A549 (cell line): ENCODE results near the gene ECM2. TPM values are rescaled to one million over a fixed set of nuclear protein-coding genes. Genes with fewer than 3 reads are reported as not detected.

Experiments used
- ATAC-seq, 2 experiments: fragments of 200-7000 bp in 1 of 2; fragments of >200 bp in 1 of 2; cut with Nextera tagmentation in 1 of 2; cut with Tn5 transposase in 1 of 2; 3 replicates each; pipeline versions ENCODE4 v1.8.0 to v1.9.1; 2018 to 2020; ENCODE audit warnings: mild to moderate bottlenecking in 1 of 2, moderate library complexity in 1 of 2
- CTCF ChIA-PET: fragments of 300-600 bp; sonication (Branson Sonifier 250); formaldehyde crosslinking; extraction: SDS; loops from one replicate; lab custom pipeline; 2021; ENCODE audit warnings: antibody characterized with exemption, inconsistent platforms; lab: Yijun Ruan, JAX
- POLR2A ChIA-PET: fragments of 350-600 bp; formaldehyde crosslinking; extraction: SDS; loops from one replicate; lab custom pipeline; 2021; ENCODE audit warnings: antibody characterized with exemption, inconsistent platforms; lab: Yijun Ruan, JAX
- DNase-seq, 2 experiments: peaks; one replicate each; pipeline versions ENCODE4 v3.0.0 to v3.0.0-alpha.2; 2011 to 2016; ENCODE audit warnings: low read depth in 1 of 2, low spot score in 1 of 2
- FAIRE-seq: peaks from 2 replicates; lab custom pipeline; 2011; peaks lifted over from hg19 to GRCh38; lab: Jason Lieb, UNC
- H3K27ac ChIP-seq, 2 experiments: fragments of >200 bp; sonication (Bioruptor Twin); formaldehyde crosslinking; 3 replicates each; pipeline ENCODE4 v1.5.1; 2016 to 2017
- H3K4me1 ChIP-seq: fragments of >200 bp; sonication (Bioruptor Twin); formaldehyde crosslinking; 3 replicates; pipeline ENCODE4 v1.6.1; 2016
- H3K4me2 ChIP-seq: fragments of >200 bp; sonication (Bioruptor Twin); formaldehyde crosslinking; 3 replicates; pipeline ENCODE4 v1.6.1; 2016
- H3K4me3 ChIP-seq: fragments of >200 bp; sonication (Bioruptor Twin); formaldehyde crosslinking; 3 replicates; pipeline ENCODE4 v1.5.1; 2016
- H3K9me3 ChIP-seq: fragments of >200 bp; sonication (Bioruptor Twin); formaldehyde crosslinking; 3 replicates; pipeline ENCODE4 v1.6.1; 2016
- ATOH8 ChIP-seq: fragments of 250-450 bp; sonication (Bioruptor Pico); IDR thresholded peaks from 2 replicates; pipeline ENCODE4 v1.5.0; 2020; ENCODE audit warnings: low read depth, mild to moderate bottlenecking, moderate library complexity
- BCL3 ChIP-seq: fragments of >200 bp; sonication (Bioruptor Twin); formaldehyde crosslinking; IDR thresholded peaks from 3 replicates; pipeline ENCODE4 v1.6.1; 2016
- CBX8 ChIP-seq: fragments of 200-600 bp; sonication (generic); IDR thresholded peaks from 2 replicates; pipeline ENCODE4 v1.6.1; 2016
- CEBPB ChIP-seq, 2 experiments: fragments of >200 bp in 1 of 2; sonication (Bioruptor Twin) in 1 of 2; formaldehyde crosslinking in 1 of 2; IDR thresholded peaks; 2 replicates each; pipeline ENCODE4 v1.6.1; 2012 to 2016
- E2F6 ChIP-seq: IDR thresholded peaks from 2 replicates; pipeline ENCODE4 v1.6.1; 2012; ENCODE audit warnings: low read depth, borderline replicate concordance
- EHF ChIP-seq: fragments of 250-450 bp; sonication (Bioruptor Pico); IDR thresholded peaks from 2 replicates; pipeline ENCODE4 v1.5.0; 2020; ENCODE audit warnings: mild to moderate bottlenecking
- EHMT2 ChIP-seq: fragments of 200-600 bp; sonication (generic); IDR thresholded peaks from 2 replicates; pipeline ENCODE4 v1.6.1; 2016; ENCODE audit warnings: antibody characterized with exemption, low read depth, mild to moderate bottlenecking, moderate library complexity
- EP300 ChIP-seq, 2 experiments: fragments of >200 bp; sonication (Bioruptor Twin); formaldehyde crosslinking; IDR thresholded peaks; 2 replicates in 1 of 2; 3 replicates in 1 of 2; pipeline ENCODE4 v1.6.1; 2016 to 2017
- FOSB ChIP-seq: fragments of 250-450 bp; sonication (Bioruptor Pico); IDR thresholded peaks from 2 replicates; pipeline ENCODE4 v1.5.0; 2020; ENCODE audit warnings: mild to moderate bottlenecking, moderate library complexity
- HES2 ChIP-seq: fragments of >200 bp; sonication (Bioruptor Twin); formaldehyde crosslinking; IDR thresholded peaks from 2 replicates; pipeline ENCODE4 v1.6.1; 2016
- JUN ChIP-seq, 2 experiments: fragments of >200 bp; sonication (Bioruptor Twin); formaldehyde crosslinking; IDR thresholded peaks; 2 replicates in 1 of 2; 3 replicates in 1 of 2; pipeline ENCODE4 v1.6.1; 2016 to 2017
- MAX ChIP-seq: IDR thresholded peaks from 2 replicates; pipeline ENCODE4 v1.6.1; 2012
- MAZ ChIP-seq: fragments of 150-350 bp; IDR thresholded peaks from 2 replicates; pipeline ENCODE4 v1.6.1; 2014; ENCODE audit warnings: antibody characterized with exemption, low read depth, low read length, borderline replicate concordance
- NPAS2 ChIP-seq: fragments of 250-450 bp; sonication (Bioruptor Pico); IDR thresholded peaks from 2 replicates; pipeline ENCODE4 v1.8.0; 2022; ENCODE audit warnings: mild to moderate bottlenecking, moderate library complexity, borderline replicate concordance
- POLR2A ChIP-seq: IDR thresholded peaks from 2 replicates; pipeline ENCODE4 v1.6.1; 2012; ENCODE audit warnings: mild to moderate bottlenecking, low read length
- RAD21 ChIP-seq, 2 experiments: fragments of >200 bp in 1 of 2; sonication (Bioruptor Twin) in 1 of 2; formaldehyde crosslinking in 1 of 2; IDR thresholded peaks in 1 of 2; conservative IDR thresholded peaks in 1 of 2; 2 replicates in 1 of 2; 3 replicates in 1 of 2; pipeline ENCODE4 v1.6.1; 2012 to 2018; ENCODE audit warnings: inconsistent platforms in 1 of 2
- RARB ChIP-seq: fragments of 250-450 bp; sonication (Bioruptor Pico); IDR thresholded peaks from 2 replicates; pipeline ENCODE4 v1.8.0; 2021; ENCODE audit warnings: mild to moderate bottlenecking, moderate library complexity
- RFX5 ChIP-seq: fragments of 450-650 bp; IDR thresholded peaks from 2 replicates; pipeline ENCODE4 v1.7.1; 2014; ENCODE audit warnings: antibody characterized with exemption, mild to moderate bottlenecking, moderate library complexity
- SMC3 ChIP-seq: fragments of >200 bp; sonication (Bioruptor Twin); formaldehyde crosslinking; IDR thresholded peaks from 3 replicates; pipeline ENCODE4 v1.6.1; 2018; ENCODE audit warnings: inconsistent platforms
- USF2 ChIP-seq: fragments of 450-650 bp; IDR thresholded peaks from 2 replicates; pipeline ENCODE4 v1.6.1; 2014; ENCODE audit warnings: antibody characterized with exemption
- ZC3H11A ChIP-seq: fragments of 450-650 bp; IDR thresholded peaks from 2 replicates; pipeline ENCODE4 v1.6.1; 2014; ENCODE audit warnings: antibody characterized with exemption, mild to moderate bottlenecking
- ZNF302 ChIP-seq: fragments of 250-450 bp; sonication (Bioruptor Pico); IDR thresholded peaks from 2 replicates; pipeline ENCODE4 v1.9.0; 2021; ENCODE audit warnings: inconsistent platforms, mild to moderate bottlenecking, moderate library complexity
- ZSCAN20 ChIP-seq: fragments of 250-450 bp; sonication (Bioruptor Pico); IDR thresholded peaks from 2 replicates; pipeline ENCODE4 v1.8.0; 2022; ENCODE audit warnings: mild to moderate bottlenecking, moderate library complexity
- WGBS: methylation state at CpG from one replicate; pipeline ENCODE4 v1.1.6; 2017; ENCODE audit errors: missing lambda C conversion rate; 5-methylcytosine and 5-hydroxymethylcytosine counted together
- polyA minus RNA-seq: library from RNA; depleted of rRNA, polyadenylated mRNA; stranded (reverse); fragments of >200 nt; gene quantifications from 2 replicates; pipeline ENCODE4 v1.2.3, GENCODE V29; 2011; rRNA and poly(A)+ RNA removed
- polyA plus RNA-seq, 4 experiments: library from polyadenylated mRNA; depleted of rRNA in 3 of 4; stranded (reverse); fragments of >200 nt; fragmentation: RNase III in 1 of 4; extraction: RNeasy Plus Mini Kit Qiagen cat#74134 plus additional on column Dnase treatment in 1 of 4; gene quantifications; 2 replicates in 3 of 4; 3 replicates in 1 of 4; pipeline ENCODE4 v1.2.3, GENCODE V29; 2011 to 2017
- TF ChIP-seq, protein P1 (sequence below): fragments of 200-600 bp; sonication (generic); IDR thresholded peaks from 2 replicates; pipeline ENCODE4 v1.6.1; 2016; ENCODE audit warnings: antibody characterized with exemption, mild to moderate bottlenecking, moderate library complexity

The ECM2 gene
- polyA plus RNA-seq (2011; rRNA removed): 0.21 and 0.43 TPM in 2 replicates
- polyA plus RNA-seq (2012; cell fraction: cytosol; rRNA removed): 0.07 and 0.09 TPM in 2 replicates
- 0.04 and 0.05 TPM in 2 replicates for polyA plus RNA-seq (2012; cell fraction: nucleus; rRNA removed)
- 0.25 to 0.41 TPM (median 0.35 TPM) in 3 replicates for polyA plus RNA-seq (2017; fragmentation: RNase III; extraction: RNeasy Plus Mini Kit Qiagen cat#74134 plus additional on column Dnase treatment)
- 0.10 and 0.17 TPM in 2 replicates for polyA minus RNA-seq

DNA sequence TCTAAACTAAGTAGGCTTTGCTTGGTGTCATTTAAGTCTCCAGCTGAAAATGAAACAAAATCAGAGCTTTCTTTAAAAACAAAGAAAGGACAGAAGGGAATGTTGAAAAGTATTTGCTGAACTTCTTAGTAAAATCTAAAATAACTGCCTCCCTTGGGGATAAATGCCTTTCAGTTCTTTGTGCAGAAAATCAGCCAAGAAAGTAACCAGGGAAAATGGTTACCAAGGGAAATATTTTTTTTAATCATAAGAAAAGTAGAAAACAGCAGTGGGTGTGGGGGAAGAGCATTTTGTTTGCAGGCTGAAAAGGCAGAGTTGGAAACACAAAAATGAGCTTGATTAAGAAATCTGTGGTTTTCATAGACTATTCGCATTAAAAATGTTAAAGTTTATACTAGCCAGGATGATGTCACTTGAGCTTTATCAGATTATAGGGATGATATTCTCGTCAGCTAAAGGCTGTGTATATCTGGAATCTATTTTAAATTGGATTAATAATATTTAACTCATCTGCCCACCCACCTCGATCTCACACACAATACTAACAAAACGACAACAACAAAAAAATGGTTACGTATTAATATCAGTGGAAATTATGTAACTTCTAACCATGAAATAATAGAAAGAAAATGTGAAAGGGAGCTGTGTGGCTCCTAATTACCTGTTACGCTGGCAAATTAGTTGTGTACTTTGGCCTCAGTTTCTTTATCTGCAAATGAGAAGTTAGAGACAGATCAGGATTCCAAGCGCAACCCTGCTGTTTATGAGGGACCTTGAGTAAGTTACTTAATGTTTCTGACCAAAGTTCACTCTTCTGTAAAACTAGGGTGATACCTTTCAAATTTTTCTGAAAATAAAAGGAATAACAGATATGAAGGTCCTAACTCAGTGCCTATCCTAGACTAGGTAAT, at the start of gene ECM2:
Gene ECM2, minus strand, starts transcription at position 51 of the 911 bp plus-strand sequence. CDS start 13,124 bp downstream, outside the sequence.
- no peak for DNase-seq
- no peak for FAIRE-seq
- POLR2A ChIA-PET: no interaction called here
- H3K4me2 ChIP-seq: no peak within 1 kb of the TSS; the same call in 2 of the 3 replicates
- no peak within 1 kb of the TSS for H3K27ac ChIP-seq
- WGBS: 91% methylated on average over 7 of the region's 7 CpGs
- no peaks in the 10 kb centered on the region for H3K4me1 ChIP-seq
- no peaks in the 10 kb centered on the region for H3K9me3 ChIP-seq
- CTCF ChIA-PET: no interaction called here
- no peak for ATAC-seq
- TF ChIP-seq EHF (no peak), E2F6 (no peak), CBX8 (no peak), SMC3 (no peak), RFX5 (no peak), POLR2A (no peak), FOSB (no peak), EP300 (IDR thresholded peaks at IDR 0.05) (no peak), USF2 (no peak), EHMT2 (no peak), MAX (no peak), ATOH8 (CRISPR knock-in tag) (no peak), MAZ (no peak), CEBPB (IDR thresholded peaks at IDR 0.05) (no peak), ZNF302 (no peak), ZC3H11A (no peak), ZSCAN20 (CRISPR knock-in tag) (no peak)
- TF ChIP-seq, protein P1, sequence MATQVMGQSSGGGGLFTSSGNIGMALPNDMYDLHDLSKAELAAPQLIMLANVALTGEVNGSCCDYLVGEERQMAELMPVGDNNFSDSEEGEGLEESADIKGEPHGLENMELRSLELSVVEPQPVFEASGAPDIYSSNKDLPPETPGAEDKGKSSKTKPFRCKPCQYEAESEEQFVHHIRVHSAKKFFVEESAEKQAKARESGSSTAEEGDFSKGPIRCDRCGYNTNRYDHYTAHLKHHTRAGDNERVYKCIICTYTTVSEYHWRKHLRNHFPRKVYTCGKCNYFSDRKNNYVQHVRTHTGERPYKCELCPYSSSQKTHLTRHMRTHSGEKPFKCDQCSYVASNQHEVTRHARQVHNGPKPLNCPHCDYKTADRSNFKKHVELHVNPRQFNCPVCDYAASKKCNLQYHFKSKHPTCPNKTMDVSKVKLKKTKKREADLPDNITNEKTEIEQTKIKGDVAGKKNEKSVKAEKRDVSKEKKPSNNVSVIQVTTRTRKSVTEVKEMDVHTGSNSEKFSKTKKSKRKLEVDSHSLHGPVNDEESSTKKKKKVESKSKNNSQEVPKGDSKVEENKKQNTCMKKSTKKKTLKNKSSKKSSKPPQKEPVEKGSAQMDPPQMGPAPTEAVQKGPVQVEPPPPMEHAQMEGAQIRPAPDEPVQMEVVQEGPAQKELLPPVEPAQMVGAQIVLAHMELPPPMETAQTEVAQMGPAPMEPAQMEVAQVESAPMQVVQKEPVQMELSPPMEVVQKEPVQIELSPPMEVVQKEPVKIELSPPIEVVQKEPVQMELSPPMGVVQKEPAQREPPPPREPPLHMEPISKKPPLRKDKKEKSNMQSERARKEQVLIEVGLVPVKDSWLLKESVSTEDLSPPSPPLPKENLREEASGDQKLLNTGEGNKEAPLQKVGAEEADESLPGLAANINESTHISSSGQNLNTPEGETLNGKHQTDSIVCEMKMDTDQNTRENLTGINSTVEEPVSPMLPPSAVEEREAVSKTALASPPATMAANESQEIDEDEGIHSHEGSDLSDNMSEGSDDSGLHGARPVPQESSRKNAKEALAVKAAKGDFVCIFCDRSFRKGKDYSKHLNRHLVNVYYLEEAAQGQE: no peak
- H3K4me3 ChIP-seq: no peak within 1 kb of the TSS

- H3K9me3 ChIP-seq: no peaks in the 10 kb centered on the region
- no peak overlapping the region for H3K4me2 ChIP-seq
- no peak overlapping the region for H3K27ac ChIP-seq
- H3K4me1 ChIP-seq: no peaks in the 10 kb centered on the region
- WGBS: 8% methylated on average over 1 of the region's 1 CpG
- CTCF ChIA-PET: interaction anchor here (1.0 kb wide), 1 partner anchor 442 kb away, joined by 3 read pairs; no protein-coding TSS in a partner anchor
- POLR2A ChIA-PET: no interaction called here
- no peak overlapping the region for H3K4me3 ChIP-seq
- FAIRE-seq (no peak), ATAC-seq (no peak), DNase-seq (no peak)
- TF ChIP-seq HES2 (no peak), ZSCAN20 (CRISPR knock-in tag) (no peak), RAD21 (conservative IDR thresholded peaks at IDR 0.05 in 1 of 2, IDR thresholded peaks at IDR 0.05 in 1 of 2) (no peak), RARB (no peak), NPAS2 (no peak), BCL3 (no peak), JUN (IDR thresholded peaks at IDR 0.05) (no peak), EHMT2 (no peak), CEBPB (IDR thresholded peaks at IDR 0.05) (no peak)
- TF ChIP-seq, protein P1: no peak
Measured at GRCh38 chr9:92576175-92576574, 40.4 kb upstream of the ECM2 start.
